Fibroblast of lung (primary cell): ENCODE results near the gene GPR155.

ENCODE experiments used
- CTCF ChIP-seq, 2 donors: IDR thresholded peaks in 1 of 2; conservative IDR thresholded peaks in 1 of 2; 1 replicate in 1 of 2; 2 replicates in 1 of 2; pipeline ENCODE4 v1.5.1; 2011 to 2012; ENCODE audit warnings: low read length in 2 of 2, control low read depth in 1 of 2, inconsistent platforms in 1 of 2, low read depth in 1 of 2, mild to moderate bottlenecking in 1 of 2
- EZH2 ChIP-seq: IDR thresholded peaks from 2 replicates; pipeline ENCODE4 v1.5.1; 2012; ENCODE audit warnings: low read length, control low read depth, mild to moderate bottlenecking; ENCODE audit errors: missing control alignments

GRCh38 chr2:174444761-174445160 is 42.1 kb downstream of the GPR155 start:
- no peak for TF ChIP-seq CTCF (conservative IDR thresholded peaks at IDR 0.05 in 1 of 2, IDR thresholded peaks at IDR 0.05 in 1 of 2; ENCODE audit: low read depth in 1 of 2, low read length in 2 of 2)
- no peak for TF ChIP-seq EZH2
